Smooth muscle cell of the pulmonary artery (primary cell): ENCODE results near the gene NCSTN. TPM values are rescaled to one million over a fixed set of nuclear protein-coding genes. Genes with fewer than 3 reads are reported as not detected.

Source experiments
- total RNA-seq: library from RNA; depleted of rRNA; stranded (reverse); fragments of >200 nt; gene quantifications from 2 replicates; pipeline ENCODE4 v1.2.3, GENCODE V29; 2014

Gene NCSTN
- 181 and 196 TPM in 2 replicates for total RNA-seq

DNA sequence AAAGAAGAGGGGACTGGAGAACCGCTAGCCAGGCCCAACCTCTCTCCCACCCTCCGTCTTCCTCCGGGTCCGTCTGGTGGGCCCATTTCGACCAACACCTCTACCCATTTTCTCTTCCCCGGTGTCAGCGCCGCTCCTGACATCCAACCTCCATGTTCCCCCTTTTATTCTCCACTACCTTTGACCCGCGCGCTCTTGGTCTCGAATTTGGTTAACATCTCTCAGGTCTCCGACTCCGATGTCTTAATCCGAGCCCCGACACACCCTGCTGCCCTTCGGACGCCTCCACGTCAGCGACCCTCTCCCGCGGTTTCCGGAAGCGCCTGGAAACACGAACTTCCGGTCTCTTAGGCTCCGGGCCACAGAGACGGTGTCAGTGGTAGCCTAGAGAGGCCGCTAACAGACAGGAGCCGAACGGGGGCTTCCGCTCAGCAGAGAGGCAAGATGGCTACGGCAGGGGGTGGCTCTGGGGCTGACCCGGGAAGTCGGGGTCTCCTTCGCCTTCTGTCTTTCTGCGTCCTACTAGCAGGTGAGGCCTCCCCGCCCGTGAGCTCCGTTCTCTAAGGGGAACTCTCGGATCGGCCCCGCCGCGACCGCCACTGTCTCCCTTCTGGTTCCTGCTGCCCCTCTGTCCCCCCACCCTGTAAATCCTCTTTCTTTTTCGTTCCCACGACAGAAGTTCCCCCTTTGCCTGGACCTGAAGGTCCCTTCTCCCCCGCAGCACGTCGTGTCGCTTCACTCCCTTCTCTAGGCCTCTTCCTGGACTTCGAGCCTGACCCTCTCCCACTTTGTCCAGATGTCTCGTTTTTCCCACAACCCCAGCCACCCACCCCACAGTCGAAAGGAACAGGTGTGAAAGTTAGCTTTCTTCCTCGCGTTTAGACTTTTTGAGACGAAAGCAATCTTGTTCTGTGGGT lies at the start of gene NCSTN, which contains the start of gene COPA:
Gene NCSTN, plus strand, starts transcription at position 431 of the 917 bp plus-strand sequence. Its CDS starts 14 bp downstream, at position 445.
Gene COPA, minus strand, starts transcription at position 298 of the 917 bp plus-strand sequence. Its CDS starts 80 bp downstream, at position 218.

GRCh38 chr1:160366731-160367515 lies 23.7 kb downstream of the NCSTN start, which contains the start of gene NHLH1:
Gene NHLH1, plus strand, starts transcription at chr1:160367071. Its CDS starts 3,661 bp downstream, at chr1:160370732.

GRCh38 chr1:160400223-160400645 lies 57.1 kb downstream of the NCSTN start, which contains the start of gene VANGL2:
Gene VANGL2, plus strand, starts transcription at chr1:160400564. Its CDS starts 15,274 bp downstream, at chr1:160415838.

Other genes with a start within 250 kb of the NCSTN start
- gene IGSF8, start 244.8 kb upstream of the NCSTN start, total RNA-seq, result 69.9 and 91.7 TPM in 2 replicates
- gene ATP1A2, start 227.6 kb upstream of the NCSTN start, total RNA-seq, result 1.5 TPM in 2 replicates
- not detected in 2 replicates for gene ATP1A4, start 191.8 kb upstream of the NCSTN start, total RNA-seq
- gene CASQ1, start 152.8 kb upstream of the NCSTN start, total RNA-seq, result 0.10 and 0.20 TPM in 2 replicates
- 207 and 217 TPM in 2 replicates for gene PEA15, start 138.0 kb upstream of the NCSTN start, total RNA-seq
- gene DCAF8, start 80.8 kb upstream of the NCSTN start, total RNA-seq, result 82.2 and 87.7 TPM in 2 replicates
- 55.5 and 58.9 TPM in 2 replicates for gene PEX19, start 58.2 kb upstream of the NCSTN start, total RNA-seq
- gene COPA, start 133 bp upstream of the NCSTN start, total RNA-seq, result 367 and 385 TPM in 2 replicates
- gene NHLH1, start 23.7 kb downstream of the NCSTN start, total RNA-seq, result 0.07 TPM in 2 replicates
- gene VANGL2, start 57.2 kb downstream of the NCSTN start, total RNA-seq, result 0.07 and 0.46 TPM in 2 replicates
- not detected in 2 replicates for gene SLAMF6, start 179.9 kb downstream of the NCSTN start, total RNA-seq
- gene CD84, start 236.1 kb downstream of the NCSTN start, total RNA-seq, result not detected in 2 replicates